Right lobe of liver (tissue), 6 donors: ENCODE results near the gene RAB37. TPM values are rescaled to one million over a fixed set of nuclear protein-coding genes. Genes with fewer than 3 reads are reported as not detected.

Source experiments
- ATAC-seq, 4 donors: fragments of 200-7000 bp; cut with Tn5 transposase; one replicate each; pipeline ENCODE4 v1.9.1; 2020; ENCODE audit warnings: mild to moderate bottlenecking in 4 of 4, moderate library complexity in 4 of 4
- DNase-seq, 3 donors: peaks; one replicate each; pipeline ENCODE4 v3.0.0-alpha.2; 2020
- H3K27ac ChIP-seq, 3 donors: fragments of 200-600 bp; one replicate each; pipeline ENCODE4 v1.8.0; 2022
- H3K27me3 ChIP-seq, 2 donors: fragments of 200-600 bp; one replicate each; pipeline ENCODE4 v1.8.0; 2022
- H3K36me3 ChIP-seq, 4 donors: fragments of 200-600 bp; sonication (generic) in 1 of 4; one replicate each; pipeline versions ENCODE4 v1.5.1 to v1.8.0; 2017 to 2022; ENCODE audit warnings: control low read depth in 1 of 4
- H3K4me1 ChIP-seq, 4 donors: fragments of 200-600 bp; sonication (generic) in 1 of 4; one replicate each; pipeline versions ENCODE4 v1.5.1 to v1.8.0; 2017 to 2022; ENCODE audit warnings: control low read depth in 1 of 4
- H3K4me3 ChIP-seq, 3 donors: fragments of 200-600 bp; one replicate each; pipeline ENCODE4 v1.8.0; 2022
- H3K9me3 ChIP-seq, 4 donors: fragments of 200-600 bp; sonication (generic) in 1 of 4; one replicate each; pipeline versions ENCODE4 v1.5.1 to v1.8.0; 2017 to 2022; ENCODE audit warnings: control low read depth in 1 of 4
- CTCF ChIP-seq, 4 donors: fragments of 200-600 bp in 3 of 4; fragments of 450-650 bp in 1 of 4; IDR thresholded peaks; one replicate each; pipeline versions ENCODE4 v1.5.1 to v1.8.0; 2016 to 2022; ENCODE audit warnings: antibody characterized with exemption in 4 of 4, mild to moderate bottlenecking in 2 of 4
- POLR2A ChIP-seq: fragments of 450-650 bp; IDR thresholded peaks from one replicate; pipeline ENCODE4 v1.6.1; 2017; ENCODE audit warnings: antibody characterized with exemption, mild to moderate bottlenecking
- WGBS: methylation state at CpG from one replicate; pipeline ENCODE4 v1.1.6; 2018; ENCODE audit warnings: low coverage, low lambda C conversion rate; ENCODE audit not compliant: insufficient coverage; ENCODE audit errors: missing lambda C conversion rate; 5-methylcytosine and 5-hydroxymethylcytosine counted together
- intact Hi-C, 2 donors: fragments of 100-400 bp; cut with DNase I; formaldehyde crosslinking; loops; one replicate each; pipeline versions ENCODE4 v1.11.2 to v1.14.1; 2022
- total RNA-seq, 6 experiments: library from RNA; depleted of rRNA in 2 of 6; stranded (reverse); fragments of >200 nt in 2 of 6; fragmentation: NEBNext Ultra II Directional in 3 of 6; extraction: Animal tissue kit (Norgen Biotek cat#: 25700) in 3 of 6; gene quantifications; one replicate each; pipeline versions ENCODE4 v1.1.0 to v1.2.4, GENCODE V29; 2016 to 2023
- donor health status: DM: no; HTN: yes; CAD: no.
- donor health status: DM: no; HTN: no; CAD: no.
- donor health status: DM: no; HTN: no; CAD: no.
- donor health status: DM: no; HTN: yes; CAD: no.
- donor health status: DM: no; HTN: yes; CAD: no.

RAB37 gene
- total RNA-seq, 6 experiments from 2014 or later, result 5.0 to 14.4 (median 9.0) TPM

- TF ChIP-seq POLR2A (no peak), CTCF (IDR thresholded peaks at IDR 0.05) (no peak)
- Histone ChIP-seq H3K27ac (peak overlapping the region; percentile 25 to 63 (median 61)), H3K9me3 (no peaks in the 10 kb centered on the region), H3K4me3 (peak overlapping the region; percentile 89 to 97 (median 97)), H3K27me3 (no peaks in the 10 kb centered on the region), H3K4me1 (peaks cover 0 to 44% (median 17%) of the 10 kb centered on the region in 4 donors), H3K36me3 (peaks cover 0 to 27% (median 9%) of the 10 kb centered on the region in 4 donors)
- DNase-seq (no peak), ATAC-seq (no peak)
- intact Hi-C loops, result no loop called here
- 40% methylated on average over 11 of the region's 12 CpGs for WGBS
These were observed 38.5 kb downstream of the RAB37 start for GRCh38 chr17:74775409-74776043.

DNA sequence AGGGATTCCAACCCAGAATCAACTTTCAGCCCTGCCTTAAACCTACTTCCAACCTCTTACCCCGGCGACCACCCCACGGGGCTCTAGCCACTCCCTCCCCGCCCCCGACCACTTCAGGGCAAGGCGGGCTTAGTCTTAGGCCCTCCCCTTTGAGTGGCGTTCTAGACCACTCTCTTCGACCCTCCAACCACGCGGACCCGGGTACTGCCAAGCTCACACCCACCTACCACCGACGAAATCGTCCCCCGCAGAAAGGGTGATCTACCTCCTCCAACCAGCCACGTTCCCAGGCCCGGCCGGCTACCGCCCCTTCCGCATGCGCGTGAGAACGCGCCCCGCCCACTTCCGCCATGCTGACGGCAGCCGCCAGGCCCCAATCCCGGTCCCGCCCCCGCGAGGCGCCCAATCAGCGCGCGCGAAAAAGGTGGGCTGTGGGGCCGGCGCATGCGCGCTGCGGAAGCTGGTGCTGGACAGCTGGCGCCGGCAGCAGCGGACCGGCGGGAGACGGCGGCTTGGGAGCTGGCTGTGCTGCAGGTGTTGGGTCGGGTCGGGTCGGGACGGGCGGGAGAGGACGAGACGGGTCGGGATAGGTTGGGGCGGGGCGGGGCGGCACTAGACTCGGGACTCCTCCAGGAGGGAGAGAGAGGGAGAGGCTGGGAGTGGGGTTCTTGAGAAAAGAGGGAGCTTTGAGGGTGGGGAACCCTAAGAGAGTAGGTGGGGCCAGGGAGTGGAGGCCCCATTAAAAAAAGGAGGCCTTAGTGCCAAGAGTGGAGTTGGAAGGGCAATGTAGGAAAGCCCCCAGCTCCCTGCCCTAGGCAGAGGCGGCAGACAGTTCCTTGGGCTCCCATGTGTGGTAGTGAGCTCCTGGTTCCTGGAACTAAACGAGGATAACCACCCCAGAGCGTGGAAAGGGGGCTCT, 39.2 kb downstream of the RAB37 start, which contains the start of gene NAT9:
TSS of gene NAT9 (minus strand) at position 302 of the 919 bp plus-strand sequence. CDS start 647 bp downstream, outside the sequence.
- no peaks in the 10 kb centered on the region for H3K27me3 ChIP-seq

DNA sequence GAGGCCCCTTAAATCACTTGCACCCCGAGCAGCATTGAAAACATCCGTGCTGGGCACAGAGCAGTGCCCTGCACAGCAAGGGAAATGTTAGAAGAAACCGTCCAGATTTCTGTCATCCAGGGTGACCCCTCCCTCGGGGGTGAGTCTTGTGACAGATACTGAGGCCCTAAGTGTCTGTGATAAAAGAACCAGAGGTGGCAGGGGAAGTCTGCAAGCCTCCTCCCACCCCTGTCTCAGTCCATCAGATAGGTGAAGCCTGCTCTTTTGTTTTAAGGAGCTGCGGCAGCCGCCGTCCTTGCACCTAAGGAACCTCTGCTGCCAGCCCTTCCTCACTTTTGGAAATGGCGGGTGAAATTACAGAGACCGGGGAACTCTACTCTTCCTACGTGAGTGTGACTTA, 39.9 kb downstream of the RAB37 start:
- intact Hi-C loops, result no loop called here
- peak overlapping the region; percentile 89 to 97 (median 97) for H3K4me3 ChIP-seq
- no peak for TF ChIP-seq POLR2A
- no peak for TF ChIP-seq CTCF (IDR thresholded peaks at IDR 0.05)
- H3K36me3 ChIP-seq, result peaks cover 0 to 17% (median 8%) of the 10 kb centered on the region in 4 donors
- H3K27me3 ChIP-seq, result no peaks in the 10 kb centered on the region
- no peak for ATAC-seq
- H3K9me3 ChIP-seq, result no peaks in the 10 kb centered on the region
- H3K4me1 ChIP-seq, result peaks cover 0 to 43% (median 16%) of the 10 kb centered on the region in 4 donors
- H3K27ac ChIP-seq, result no peak overlapping the region
- WGBS, result 9% methylated on average over 5 of the region's 10 CpGs
- no peak for DNase-seq

More for the DNA sequence above, 39.2 kb downstream of the RAB37 start, which contains the start of gene NAT9:
- peaks cover 0 to 43% (median 16%) of the 10 kb centered on the region in 4 donors for H3K4me1 ChIP-seq
- TF ChIP-seq POLR2A (peak; percentile 79), CTCF (IDR thresholded peaks at IDR 0.05) (no peak)
- WGBS, result 1% methylated on average over 35 of the region's 64 CpGs
- H3K36me3 ChIP-seq, result peaks cover 0 to 23% (median 9%) of the 10 kb centered on the region in 4 donors
- peak; percentile 79 to 94 (median 90) for ATAC-seq
- H3K9me3 ChIP-seq, result no peaks in the 10 kb centered on the region
- peak within 1 kb of the TSS; percentile 25 to 63 (median 61) for H3K27ac ChIP-seq
- intact Hi-C loops, result no loop called here
- peak within 1 kb of the TSS; percentile 89 to 97 (median 97) for H3K4me3 ChIP-seq
- peak; percentile 98 to 99 (median 98) for DNase-seq

GRCh38 chr17:74777901-74778515, 41.0 kb downstream of the RAB37 start:
- H3K27ac ChIP-seq, result no peak overlapping the region
- peaks cover 0 to 43% (median 16%) of the 10 kb centered on the region in 4 donors for H3K4me1 ChIP-seq
- H3K9me3 ChIP-seq, result no peaks in the 10 kb centered on the region
- H3K27me3 ChIP-seq, result no peaks in the 10 kb centered on the region
- no peak for DNase-seq
- H3K36me3 ChIP-seq, result peaks cover 0 to 7% (median 3%) of the 10 kb centered on the region in 4 donors
- WGBS, result 23% methylated on average over 5 of the region's 6 CpGs
- TF ChIP-seq POLR2A, result no peak
- TF ChIP-seq CTCF (IDR thresholded peaks at IDR 0.05), result no peak
- intact Hi-C loops, result no loop called here
- no peak overlapping the region for H3K4me3 ChIP-seq
- no peak for ATAC-seq
